Astrocyte (in vitro differentiated cells and primary cell): ENCODE measurements around the gene ME3. TPM values are rescaled to one million over a fixed set of nuclear protein-coding genes. Genes with fewer than 3 reads are reported as not detected.
"Not testable (repeated sequence)": the region's sequence is repeated elsewhere in the genome, so short reads cannot be mapped to it uniquely, and the experiment has no call there.

Experiments used
- DNase-seq: peaks from one replicate; pipeline ENCODE4 v3.0.0-alpha.2; 2010; ENCODE audit warnings: low read depth
- FAIRE-seq: peaks from 2 replicates; lab custom pipeline; 2011; peaks lifted over from hg19 to GRCh38; lab: Jason Lieb, UNC
- H2AFZ ChIP-seq: 2 replicates; pipeline ENCODE4 v1.6.0; 2012; ENCODE audit warnings: low read depth, low read length, inconsistent platforms
- H3K27ac ChIP-seq: 2 replicates; pipeline ENCODE4 v1.5.1; 2011; ENCODE audit warnings: low read depth, low read length, inconsistent platforms
- H3K27me3 ChIP-seq: 2 replicates; pipeline ENCODE4 v1.6.0; 2011; ENCODE audit warnings: low read length, inconsistent platforms; ENCODE audit not compliant: insufficient read depth
- H3K36me3 ChIP-seq: 2 replicates; pipeline ENCODE4 v1.5.1; 2011; ENCODE audit warnings: low read length, inconsistent platforms; ENCODE audit not compliant: insufficient read depth
- H3K4me1 ChIP-seq: 2 replicates; pipeline ENCODE4 v1.5.1; 2011; ENCODE audit warnings: low read length, inconsistent platforms; ENCODE audit not compliant: insufficient read depth
- H3K4me2 ChIP-seq: 2 replicates; pipeline ENCODE4 v1.6.0; 2012; ENCODE audit warnings: low read length, inconsistent platforms
- H3K4me3 ChIP-seq: 2 replicates; pipeline ENCODE4 v1.5.1; 2011; ENCODE audit warnings: low read depth, mild to moderate bottlenecking, low read length, inconsistent platforms; ENCODE audit not compliant: insufficient read depth
- H3K79me2 ChIP-seq: 2 replicates; pipeline ENCODE4 v1.6.0; 2012; ENCODE audit warnings: mild to moderate bottlenecking, low read length, inconsistent platforms; ENCODE audit not compliant: insufficient read depth
- H3K9ac ChIP-seq: 2 replicates; pipeline ENCODE4 v1.6.0; 2012; ENCODE audit warnings: mild to moderate bottlenecking, low read length, inconsistent platforms
- H3K9me3 ChIP-seq: 2 replicates; pipeline ENCODE4 v1.5.1; 2012; ENCODE audit warnings: low read depth, mild to moderate bottlenecking, low read length, inconsistent platforms; ENCODE audit not compliant: insufficient read depth
- H4K20me1 ChIP-seq: 2 replicates; pipeline ENCODE4 v1.6.0; 2012; ENCODE audit warnings: low read length, inconsistent platforms; ENCODE audit not compliant: insufficient read depth
- H3K27ac Mint-ChIP-seq: one replicate; pipeline ENCODE4 v1.8.0; 2021; ENCODE audit warnings: mild to moderate bottlenecking, mixed read lengths; ENCODE audit not compliant: unreplicated experiment
- H3K27me3 Mint-ChIP-seq: one replicate; pipeline ENCODE4 v1.8.0; 2021; ENCODE audit warnings: low read depth, mixed read lengths; ENCODE audit not compliant: unreplicated experiment
- H3K36me3 Mint-ChIP-seq: one replicate; pipeline ENCODE4 v1.8.0; 2021; ENCODE audit warnings: low read depth, mixed read lengths; ENCODE audit not compliant: unreplicated experiment
- H3K4me1 Mint-ChIP-seq: one replicate; pipeline ENCODE4 v1.8.0; 2021; ENCODE audit warnings: low read depth, mixed read lengths; ENCODE audit not compliant: unreplicated experiment
- H3K4me3 Mint-ChIP-seq: one replicate; pipeline ENCODE4 v1.8.0; 2021; ENCODE audit warnings: mild to moderate bottlenecking, moderate library complexity, mixed read lengths; ENCODE audit not compliant: unreplicated experiment
- H3K9me3 Mint-ChIP-seq: one replicate; pipeline ENCODE4 v1.8.0; 2021; ENCODE audit warnings: mild to moderate bottlenecking, mixed read lengths; ENCODE audit not compliant: unreplicated experiment
- EZH2 ChIP-seq: IDR thresholded peaks from 2 replicates; pipeline ENCODE4 v1.6.1; 2012; ENCODE audit warnings: mild to moderate bottlenecking, low read length, inconsistent platforms; ENCODE audit not compliant: insufficient read depth
- total RNA-seq: library from RNA; stranded (reverse); gene quantifications from 2 replicates; pipeline ENCODE4 v1.2.1, GENCODE V29; 2021
- TF ChIP-seq, protein P1 (sequence below): IDR thresholded peaks from 2 replicates; pipeline ENCODE4 v1.5.1; 2011; ENCODE audit warnings: low read depth, mild to moderate bottlenecking, inconsistent platforms, low read length, moderate library complexity; ENCODE audit not compliant: insufficient read depth

ME3 gene
- total RNA-seq, 1 donor from 2014 or later = 28.6 TPM

- Mint-ChIP-seq H3K9me3 (peaks cover 15% of the 10 kb centered on the region), H3K27ac (no peak overlapping the region), H3K36me3 (peaks cover 11% of the 10 kb centered on the region), H3K4me1 (peaks cover 2% of the 10 kb centered on the region), H3K27me3 (no peaks in the 10 kb centered on the region), H3K4me3 (no peak overlapping the region)
- H3K27me3 ChIP-seq = no peaks in the 10 kb centered on the region
- H3K9me3 ChIP-seq = no peaks in the 10 kb centered on the region
- TF ChIP-seq, protein P1, sequence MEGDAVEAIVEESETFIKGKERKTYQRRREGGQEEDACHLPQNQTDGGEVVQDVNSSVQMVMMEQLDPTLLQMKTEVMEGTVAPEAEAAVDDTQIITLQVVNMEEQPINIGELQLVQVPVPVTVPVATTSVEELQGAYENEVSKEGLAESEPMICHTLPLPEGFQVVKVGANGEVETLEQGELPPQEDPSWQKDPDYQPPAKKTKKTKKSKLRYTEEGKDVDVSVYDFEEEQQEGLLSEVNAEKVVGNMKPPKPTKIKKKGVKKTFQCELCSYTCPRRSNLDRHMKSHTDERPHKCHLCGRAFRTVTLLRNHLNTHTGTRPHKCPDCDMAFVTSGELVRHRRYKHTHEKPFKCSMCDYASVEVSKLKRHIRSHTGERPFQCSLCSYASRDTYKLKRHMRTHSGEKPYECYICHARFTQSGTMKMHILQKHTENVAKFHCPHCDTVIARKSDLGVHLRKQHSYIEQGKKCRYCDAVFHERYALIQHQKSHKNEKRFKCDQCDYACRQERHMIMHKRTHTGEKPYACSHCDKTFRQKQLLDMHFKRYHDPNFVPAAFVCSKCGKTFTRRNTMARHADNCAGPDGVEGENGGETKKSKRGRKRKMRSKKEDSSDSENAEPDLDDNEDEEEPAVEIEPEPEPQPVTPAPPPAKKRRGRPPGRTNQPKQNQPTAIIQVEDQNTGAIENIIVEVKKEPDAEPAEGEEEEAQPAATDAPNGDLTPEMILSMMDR = no peak
- TF ChIP-seq EZH2 = no peak
- H3K4me2 ChIP-seq = no peak overlapping the region
- no peak overlapping the region for H3K9ac ChIP-seq
- H2AFZ ChIP-seq = no peak overlapping the region
- H3K36me3 ChIP-seq = peaks cover 2% of the 10 kb centered on the region
- no peak overlapping the region for H3K27ac ChIP-seq
- no peaks in the 10 kb centered on the region for H4K20me1 ChIP-seq
- H3K4me3 ChIP-seq = no peak overlapping the region
- no peaks in the 10 kb centered on the region for H3K79me2 ChIP-seq
- DNase-seq (no peak), FAIRE-seq (no peak)
- no peaks in the 10 kb centered on the region for H3K4me1 ChIP-seq
Observed at GRCh38 chr11:86431258-86431657, 241.2 kb downstream of the ME3 start.

GRCh38 chr11:86427441-86427840 is 245.0 kb downstream of the ME3 start:
- Mint-ChIP-seq H3K4me1 (peaks cover 5% of the 10 kb centered on the region), H3K36me3 (peaks cover 7% of the 10 kb centered on the region), H3K27me3 (no peaks in the 10 kb centered on the region), H3K9me3 (peaks cover 8% of the 10 kb centered on the region), H3K4me3 (no peak overlapping the region), H3K27ac (no peak overlapping the region)
- H4K20me1 ChIP-seq = no peaks in the 10 kb centered on the region
- no peak overlapping the region for H3K27ac ChIP-seq
- H3K27me3 ChIP-seq = no peaks in the 10 kb centered on the region
- no peaks in the 10 kb centered on the region for H3K9me3 ChIP-seq
- H2AFZ ChIP-seq = no peak overlapping the region
- no peak overlapping the region for H3K4me3 ChIP-seq
- H3K9ac ChIP-seq = no peak overlapping the region
- no peak overlapping the region for H3K4me2 ChIP-seq
- no peak for DNase-seq
- H3K4me1 ChIP-seq = no peaks in the 10 kb centered on the region
- no peaks in the 10 kb centered on the region for H3K79me2 ChIP-seq
- no peak for FAIRE-seq
- peaks cover 2% of the 10 kb centered on the region for H3K36me3 ChIP-seq
- TF ChIP-seq, protein P1 = no peak
- no peak for TF ChIP-seq EZH2

DNA sequence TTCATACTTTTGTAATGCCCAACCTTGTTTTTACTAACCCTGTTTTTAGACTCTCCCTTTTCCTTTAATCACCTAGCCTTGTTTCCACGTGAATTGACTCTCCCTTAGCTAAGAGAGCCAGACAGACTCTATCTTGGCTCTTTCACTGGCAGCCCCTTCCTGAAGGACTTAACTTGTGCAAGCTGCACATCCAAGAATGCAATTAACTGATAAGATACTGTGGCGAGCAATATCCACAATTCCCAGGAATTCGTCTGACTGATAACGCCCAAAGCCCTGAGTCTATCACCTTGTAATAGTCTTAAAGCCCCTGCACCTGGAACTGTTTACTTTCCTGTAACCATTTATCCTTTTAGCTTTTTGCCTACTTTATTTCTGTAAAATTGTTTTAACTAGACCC is 248.9 kb downstream of the ME3 start:
- not testable (repeated sequence) for H3K27me3 ChIP-seq, H4K20me1 ChIP-seq, H3K9ac ChIP-seq, H3K4me1 ChIP-seq, H3K4me2 ChIP-seq, DNase-seq, H3K9me3 ChIP-seq, FAIRE-seq, H3K36me3 Mint-ChIP-seq, H3K79me2 ChIP-seq, H3K4me3 Mint-ChIP-seq, H3K27me3 Mint-ChIP-seq, H2AFZ ChIP-seq, H3K27ac ChIP-seq, H3K36me3 ChIP-seq, H3K4me1 Mint-ChIP-seq, H3K4me3 ChIP-seq, H3K9me3 Mint-ChIP-seq
- H3K27ac Mint-ChIP-seq = peak overlapping the region; percentile 27
